Right renal pelvis (tissue), 4 donors: ENCODE measurements around the gene RSPRY1. TPM values are rescaled to one million over a fixed set of nuclear protein-coding genes. Genes with fewer than 3 reads are reported as not detected.
"Not testable (repeated sequence)": the region's sequence is repeated elsewhere in the genome, so short reads cannot be mapped to it uniquely, and the experiment has no call there.

Experiments
- DNase-seq, 4 donors: peaks; one replicate each; pipeline ENCODE4 v3.0.0-alpha.2; 2013; ENCODE audit warnings: low read depth in 4 of 4, low spot score in 3 of 4, missing footprints in 1 of 4
- polyA plus RNA-seq, 4 donors: library from polyadenylated mRNA; unstranded; fragments of 120-200 nt; gene quantifications; one replicate each; pipeline ENCODE4 v1.2.1, GENCODE V29; 2013; ENCODE audit not compliant: insufficient read length in 4 of 4

Gene RSPRY1
- polyA plus RNA-seq, 4 donors, result 39.7 to 54.0 (median 48.6) TPM

DNA sequence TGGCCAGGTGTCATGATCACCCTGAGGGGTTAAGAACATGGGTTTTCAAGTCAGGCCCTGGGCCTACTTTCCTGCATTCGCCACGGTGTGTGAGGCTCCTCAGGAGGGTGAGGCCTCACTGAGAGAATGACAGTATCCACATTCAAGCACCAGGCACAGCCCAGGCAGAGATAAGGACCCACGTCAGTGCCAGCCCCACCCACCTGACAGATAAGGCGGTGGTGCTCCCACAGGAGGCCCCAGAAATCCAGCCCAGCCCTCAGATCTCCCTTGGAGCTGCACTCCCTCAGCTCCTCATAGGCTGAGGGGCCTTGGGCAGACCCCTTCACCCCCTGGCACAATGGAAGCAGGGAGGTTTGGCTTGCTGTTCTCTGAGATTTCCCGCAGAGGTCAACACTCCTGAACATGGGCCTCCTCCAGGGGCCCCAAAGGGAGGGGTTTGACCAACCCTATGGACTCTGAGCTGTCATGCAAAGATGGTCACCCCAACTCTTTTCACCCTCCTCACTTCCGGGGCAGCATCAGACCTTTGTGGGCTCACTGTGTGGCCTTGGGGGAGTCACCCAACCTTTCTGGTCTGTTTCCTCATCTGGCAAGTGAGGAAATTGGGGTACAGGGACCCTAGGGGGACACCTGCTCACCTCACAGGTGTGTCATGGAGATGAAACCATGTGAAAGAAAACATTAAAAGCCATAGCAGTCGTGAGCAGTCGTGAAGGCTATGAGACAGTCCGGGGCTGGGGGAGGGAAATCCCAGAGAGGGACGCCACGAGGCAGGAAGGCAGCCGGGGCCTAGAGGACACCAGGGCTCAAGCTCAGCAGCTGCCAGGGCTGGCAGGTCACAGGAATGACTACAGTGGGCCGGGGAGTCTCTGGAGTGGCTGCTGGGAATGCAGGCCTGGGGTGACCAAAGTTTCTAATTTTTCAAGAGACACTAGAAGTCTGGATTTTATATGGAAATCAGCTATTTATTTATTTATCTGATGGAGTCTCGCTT lies 83.0 kb downstream of the RSPRY1 start:
- no peak for DNase-seq

- DNase-seq, result no peak
These were observed 84.3 kb downstream of the RSPRY1 start for GRCh38 chr16:57270221-57271062.

- no peak for DNase-seq
These were observed 84.9 kb downstream of the RSPRY1 start for GRCh38 chr16:57271063-57271345.

DNA sequence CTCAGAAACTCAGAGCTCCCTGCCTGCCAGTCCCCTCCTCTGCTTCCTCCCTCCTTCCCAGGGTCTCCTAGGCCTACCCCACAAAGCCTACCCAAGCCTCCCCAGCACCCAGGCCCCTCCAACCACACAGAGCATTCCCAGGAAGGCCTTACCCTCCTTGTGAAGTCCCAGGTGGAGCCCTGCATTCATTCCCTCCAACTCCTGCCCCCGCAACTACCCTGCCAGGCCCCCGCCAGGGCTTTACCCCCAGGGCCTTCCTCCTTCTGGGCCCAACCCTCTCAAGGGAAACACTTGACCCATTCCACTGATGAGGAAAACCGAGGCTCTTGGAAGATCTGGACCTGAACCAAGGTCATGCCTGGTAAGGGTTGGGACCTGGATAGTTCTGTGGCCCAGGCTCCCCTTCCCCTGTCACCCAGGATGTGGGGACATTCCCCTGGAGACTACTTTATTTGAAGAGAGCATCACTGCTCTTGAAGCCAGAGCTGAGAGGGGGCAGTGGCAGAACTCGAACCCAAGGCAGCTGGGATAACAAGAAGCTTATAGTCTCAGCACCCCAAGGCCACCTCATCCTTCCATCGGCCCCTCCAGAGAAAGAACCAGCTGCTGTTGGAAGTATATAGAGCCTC lies 85.9 kb downstream of the RSPRY1 start:
- DNase-seq, result no peak

GRCh38 chr16:57273359-57273758 lies 87.2 kb downstream of the RSPRY1 start:
- no peak for DNase-seq

- DNase-seq, result no peak
These were observed 87.7 kb downstream of the RSPRY1 start for GRCh38 chr16:57273826-57274225.

- DNase-seq, result not testable (repeated sequence)
These were observed 89.8 kb downstream of the RSPRY1 start for GRCh38 chr16:57275946-57276345.

DNA sequence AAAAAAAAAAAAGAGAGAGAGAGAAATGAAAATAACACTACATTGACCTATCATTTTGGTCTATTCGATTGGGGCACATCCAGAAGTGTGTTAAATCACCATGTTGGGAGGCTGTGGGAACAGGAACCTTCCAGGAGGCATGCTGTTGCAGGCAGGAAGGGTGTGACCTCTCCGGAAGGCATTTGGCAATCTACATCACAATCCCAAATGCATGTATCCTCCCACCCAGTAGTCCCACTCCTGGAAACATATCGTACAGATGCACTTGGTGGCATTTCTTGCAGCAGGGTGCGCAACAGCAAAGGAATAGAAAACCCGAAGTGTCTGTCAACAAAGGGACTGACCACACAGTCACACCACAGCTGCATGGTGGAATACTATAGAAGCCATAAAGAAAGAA lies 90.5 kb downstream of the RSPRY1 start:
- no peak for DNase-seq

GRCh38 chr16:57277586-57277985 lies 91.5 kb downstream of the RSPRY1 start:
- no peak for DNase-seq

DNA sequence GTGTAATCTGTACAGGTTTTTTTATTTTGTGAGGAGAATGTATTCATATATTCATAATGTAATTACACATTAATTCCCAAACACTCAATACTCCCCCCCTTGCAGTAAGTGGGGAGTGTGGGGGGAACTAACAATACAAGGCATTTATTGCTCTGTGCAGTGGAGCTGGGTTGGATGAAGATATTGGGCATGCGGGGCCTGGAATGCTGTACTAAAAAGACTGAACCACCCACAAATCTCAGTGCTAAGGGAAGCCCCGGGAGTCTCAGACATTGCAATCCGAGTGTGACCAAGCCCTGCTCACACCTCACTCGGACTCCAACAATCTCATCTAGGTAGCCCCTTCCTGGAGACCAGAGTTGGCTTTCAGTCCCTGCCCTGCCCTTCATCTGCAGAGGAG lies 92.4 kb downstream of the RSPRY1 start:
- DNase-seq, result no peak

GRCh38 chr16:57279780-57280638 lies 93.9 kb downstream of the RSPRY1 start:
- no peak for DNase-seq

- DNase-seq, result no peak
These were observed 95.7 kb downstream of the RSPRY1 start for GRCh38 chr16:57281791-57282190.

DNA sequence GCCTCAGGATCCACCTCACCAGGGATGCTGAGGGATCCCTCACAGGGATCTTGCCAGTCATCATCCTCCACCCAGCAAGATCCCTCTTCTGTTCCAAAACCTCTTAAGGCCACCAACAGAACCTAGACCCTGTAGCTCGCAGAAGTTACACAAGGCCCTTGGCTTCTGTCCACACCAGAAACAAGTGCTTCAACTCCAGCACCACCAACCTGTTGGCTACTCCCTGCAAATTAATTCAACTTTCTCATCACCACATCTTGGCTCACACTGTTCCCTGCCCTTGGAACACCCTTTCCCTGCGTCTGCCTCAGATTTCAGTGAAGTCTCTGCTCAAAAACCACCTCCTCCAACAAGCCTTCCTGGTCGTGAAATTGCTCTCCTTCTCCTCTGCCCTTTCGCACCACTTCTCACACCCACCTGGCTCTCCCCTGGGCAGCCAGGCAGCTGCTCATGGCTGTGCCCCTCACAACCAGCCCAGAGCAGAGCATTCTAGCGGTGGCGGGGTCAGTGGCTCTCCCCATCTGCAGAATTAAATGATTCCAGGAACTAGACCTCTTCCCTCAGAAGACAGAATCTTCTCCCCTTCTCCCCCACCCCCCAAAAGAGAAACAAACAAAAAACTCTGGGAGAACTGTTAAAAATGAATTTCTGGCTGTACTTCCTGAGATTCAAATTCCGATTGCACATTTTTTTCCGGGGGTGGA lies 96.5 kb downstream of the RSPRY1 start:
- DNase-seq, result no peak

DNA sequence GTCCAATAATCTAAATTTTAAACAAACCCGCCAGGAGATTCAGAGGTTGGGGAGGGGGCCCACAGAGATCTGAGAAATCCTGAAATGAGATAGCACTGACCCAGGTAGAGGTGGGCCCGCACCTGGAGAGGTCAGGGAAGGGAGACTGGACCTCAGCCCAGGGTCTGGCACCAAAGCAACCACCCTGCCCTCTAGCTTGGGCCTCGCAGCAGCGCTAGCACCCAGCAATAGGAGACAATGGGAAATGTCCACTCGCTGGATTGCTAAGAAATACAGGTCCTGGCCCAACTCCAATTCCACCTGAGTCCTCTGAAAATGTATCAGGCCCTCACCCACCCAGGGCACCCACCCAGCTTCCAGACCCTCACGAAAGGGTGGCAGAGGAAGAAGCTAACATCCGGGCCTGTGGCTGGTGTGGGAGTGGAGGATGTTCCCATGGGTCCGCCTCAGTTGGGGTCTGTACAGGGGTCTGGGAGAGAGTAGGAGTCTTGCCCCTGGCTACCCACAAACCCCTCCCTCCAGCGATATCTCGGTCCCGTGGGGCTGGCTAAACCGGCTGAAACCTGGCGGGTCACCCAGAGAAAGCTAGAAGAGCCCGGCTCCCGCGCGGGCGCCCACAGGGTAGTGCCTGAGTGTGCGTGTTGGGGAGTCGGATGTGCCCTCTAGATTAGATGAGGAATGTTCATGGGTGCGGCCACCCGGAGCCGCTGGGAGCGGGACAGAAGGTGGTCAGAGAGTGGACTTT lies 97.3 kb downstream of the RSPRY1 start:
- no peak for DNase-seq

GRCh38 chr16:57283959-57284208 lies 97.8 kb downstream of the RSPRY1 start:
- DNase-seq, result no peak

GRCh38 chr16:57284209-57284951 lies 98.3 kb downstream of the RSPRY1 start, which contains the start of gene PLLP:
Gene PLLP, minus strand, starts transcription at chr16:57284672. Its CDS starts 132 bp downstream, at chr16:57284540.
- DNase-seq, result no peak

GRCh38 chr16:57284952-57285363 lies 98.8 kb downstream of the RSPRY1 start:
- DNase-seq, result no peak

- DNase-seq, result no peak
These were observed 99.2 kb downstream of the RSPRY1 start for GRCh38 chr16:57285379-57285778.
